Liver (tissue), 9 donors: ENCODE data around the gene ENTPD1. TPM values are rescaled to one million over a fixed set of nuclear protein-coding genes. Genes with fewer than 3 reads are reported as not detected.

ENCODE experiments used
- DNase-seq: peaks from one replicate; pipeline ENCODE4 v3.0.0-alpha.2; 2017; ENCODE audit warnings: low spot score
- H3K27ac ChIP-seq, 2 donors: one replicate each; pipeline ENCODE4 v1.7.0; 2013; ENCODE audit warnings: inconsistent platforms in 2 of 2, low read length in 2 of 2, control low read depth in 1 of 2, low read depth in 1 of 2, mild to moderate bottlenecking in 1 of 2
- H3K27me3 ChIP-seq, 4 donors: one replicate each; pipeline versions ENCODE4 v1.6.1 to v1.7.0; 2013; ENCODE audit warnings: low read length in 3 of 4, inconsistent platforms in 1 of 4, mild to moderate bottlenecking in 1 of 4, moderate library complexity in 1 of 4; ENCODE audit not compliant: control insufficient read depth in 4 of 4, insufficient read depth in 4 of 4
- H3K36me3 ChIP-seq, 4 donors: one replicate each; pipeline versions ENCODE4 v1.6.1 to v1.7.0; 2013; ENCODE audit warnings: low read length in 3 of 4, mild to moderate bottlenecking in 3 of 4, low read depth in 1 of 4, moderate library complexity in 1 of 4; ENCODE audit not compliant: control insufficient read depth in 4 of 4, insufficient read depth in 3 of 4
- H3K4me1 ChIP-seq, 4 donors: one replicate each; pipeline versions ENCODE4 v1.6.1 to v1.7.0; 2013; ENCODE audit warnings: low read length in 3 of 4, mild to moderate bottlenecking in 3 of 4, moderate library complexity in 1 of 4; ENCODE audit not compliant: control insufficient read depth in 4 of 4, insufficient read depth in 4 of 4
- H3K4me3 ChIP-seq, 3 donors: one replicate each; pipeline versions ENCODE4 v1.6.1 to v1.7.0; 2013; ENCODE audit warnings: low read length in 3 of 3, control low read depth in 1 of 3, low read depth in 1 of 3, mild to moderate bottlenecking in 1 of 3
- H3K9ac ChIP-seq, 2 donors: one replicate each; pipeline ENCODE4 v1.7.0; 2013; ENCODE audit warnings: low read length in 2 of 2, mild to moderate bottlenecking in 2 of 2, moderate library complexity in 2 of 2, control low read depth in 1 of 2, low read depth in 1 of 2
- H3K9me3 ChIP-seq, 4 donors: one replicate each; pipeline versions ENCODE4 v1.6.1 to v1.7.0; 2013; ENCODE audit warnings: low read length in 3 of 4; ENCODE audit not compliant: control insufficient read depth in 4 of 4
- CTCF ChIP-seq: fragments of 150-350 bp; IDR thresholded peaks from 2 replicates; pipeline ENCODE4 v1.5.1; 2017; ENCODE audit warnings: improper control_type of control experiment, low read depth, low read length; ENCODE audit not compliant: missing input control
- FOXA1 ChIP-seq: IDR thresholded peaks from 2 replicates; pipeline ENCODE4 v1.6.1; 2016; ENCODE audit warnings: antibody characterized with exemption
- GABPA ChIP-seq, 2 donors: IDR thresholded peaks in 1 of 2; conservative IDR thresholded peaks in 1 of 2; 2 replicates each; pipeline ENCODE4 v1.6.1; 2016; ENCODE audit warnings: antibody characterized with exemption in 2 of 2, mild to moderate bottlenecking in 1 of 2, moderate library complexity in 1 of 2
- HNF4A ChIP-seq, 2 donors: conservative IDR thresholded peaks; 2 replicates each; pipeline ENCODE4 v1.6.1; 2016; ENCODE audit warnings: antibody characterized with exemption in 2 of 2, mild to moderate bottlenecking in 2 of 2
- HNF4G ChIP-seq: IDR thresholded peaks from 2 replicates; pipeline ENCODE4 v1.6.1; 2016; ENCODE audit warnings: antibody characterized with exemption
- JUND ChIP-seq, 2 donors: IDR thresholded peaks; 2 replicates each; pipeline ENCODE4 v1.6.1; 2016; ENCODE audit warnings: antibody characterized with exemption in 2 of 2
- NR2F2 ChIP-seq: IDR thresholded peaks from 2 replicates; pipeline ENCODE4 v1.6.1; 2016; ENCODE audit warnings: antibody characterized with exemption
- REST ChIP-seq: IDR thresholded peaks from 2 replicates; pipeline ENCODE4 v1.6.1; 2016; ENCODE audit warnings: antibody characterized with exemption, mild to moderate bottlenecking
- SP1 ChIP-seq: IDR thresholded peaks from 2 replicates; pipeline ENCODE4 v1.6.1; 2018; ENCODE audit warnings: antibody characterized with exemption, mild to moderate bottlenecking
- TAF1 ChIP-seq: conservative IDR thresholded peaks from 2 replicates; pipeline ENCODE4 v1.6.1; 2016; ENCODE audit warnings: antibody characterized with exemption, mild to moderate bottlenecking
- ZBTB33 ChIP-seq: IDR thresholded peaks from 2 replicates; pipeline ENCODE4 v1.6.1; 2016; ENCODE audit warnings: antibody characterized with exemption
- WGBS: extraction: QIAGEN DNeasy Blood & Tissue Kit; methylation state at CpG from one replicate; pipeline ENCODE4 v1.1.7; 2013; 5-methylcytosine and 5-hydroxymethylcytosine counted together
- polyA plus RNA-seq, 2 donors: library from polyadenylated mRNA; stranded (reverse) in 1 of 2; unstranded in 1 of 2; fragments of 200-250 nt in 1 of 2; fragments of >200 nt in 1 of 2; fragmentation: Nextera tagmentation in 1 of 2; extraction: Ambion mirVana in 1 of 2; gene quantifications; one replicate each; pipeline versions ENCODE4 v1.2.1 to v1.2.3, GENCODE V29; 2013 to 2015
- total RNA-seq, 2 donors: library from RNA; depleted of rRNA; stranded (reverse); fragments of >200 nt; gene quantifications; one replicate each; pipeline ENCODE4 v1.2.3, GENCODE V29; 2014
- donor health status: healthy.
- donor health status: healthy.
- donor health status: healthy.
- donor health status: healthy.
- donor health status: healthy.

Gene ENTPD1
- total and polyA plus RNA-seq, 4 donors, result 2.1 to 8.0 (median 4.3) TPM

- TF ChIP-seq REST, result no peak
- no peak for TF ChIP-seq HNF4A (conservative IDR thresholded peaks at IDR 0.05)
- no peak for TF ChIP-seq NR2F2
- no peak for TF ChIP-seq HNF4G
- TF ChIP-seq TAF1, result no peak
Measured at GRCh38 chr10:95881316-95881715, 125.4 kb downstream of the ENTPD1 start (continued).

- no peaks in the 10 kb centered on the region for H3K4me1 ChIP-seq
- no peaks in the 10 kb centered on the region for H3K9me3 ChIP-seq
- peaks cover 0 to 5% (median 0%) of the 10 kb centered on the region in 4 donors for H3K36me3 ChIP-seq
- WGBS, result 65% methylated on average over 2 of the region's 2 CpGs
- H3K9ac ChIP-seq, result no peak overlapping the region
- DNase-seq, result no peak
- H3K27ac ChIP-seq, result no peak overlapping the region
- no peak for TF ChIP-seq SP1
- no peak for TF ChIP-seq GABPA (IDR thresholded peaks at IDR 0.05 in 1 of 2, conservative IDR thresholded peaks at IDR 0.05 in 1 of 2)
- no peak for TF ChIP-seq NR2F2
- TF ChIP-seq TAF1, result no peak
- TF ChIP-seq HNF4G, result no peak
- no peak for TF ChIP-seq ZBTB33
- no peak for TF ChIP-seq HNF4A (conservative IDR thresholded peaks at IDR 0.05)
- TF ChIP-seq FOXA1, result no peak
- no peak for TF ChIP-seq JUND (IDR thresholded peaks at IDR 0.05)
- TF ChIP-seq CTCF, result no peak
- TF ChIP-seq REST, result no peak
- no peak overlapping the region for H3K4me3 ChIP-seq
- H3K27me3 ChIP-seq, result no peaks in the 10 kb centered on the region
Measured at GRCh38 chr10:95889830-95890229, 133.9 kb downstream of the ENTPD1 start.
